H9 (cell line): Measurements from ENCODE around the gene SPATA3. TPM values are rescaled to one million over a fixed set of nuclear protein-coding genes. Genes with fewer than 3 reads are reported as not detected.

ENCODE experiments used
- DNase-seq: peaks from one replicate; pipeline ENCODE4 v3.0.0-alpha.2; 2017
- H2AFZ ChIP-seq: one replicate; pipeline ENCODE4 v1.6.1; 2013; ENCODE audit warnings: mild to moderate bottlenecking, low read length, control low read depth, moderate library complexity
- H2AK5ac ChIP-seq: 2 replicates; pipeline ENCODE4 v1.6.1; 2013; ENCODE audit warnings: low read length, control low read depth, mixed read lengths; ENCODE audit not compliant: insufficient read length
- H2BK120ac ChIP-seq: one replicate; pipeline ENCODE4 v1.6.1; 2013; ENCODE audit warnings: low read depth, mild to moderate bottlenecking, low read length, control low read depth, inconsistent platforms; ENCODE audit not compliant: poor library complexity, severe bottlenecking
- H2BK12ac ChIP-seq: 2 replicates; pipeline ENCODE4 v1.6.1; 2013; ENCODE audit warnings: low read length, control low read depth, mixed read lengths, low read depth; ENCODE audit not compliant: insufficient read length
- H2BK15ac ChIP-seq: 2 replicates; pipeline ENCODE4 v1.6.1; 2013; ENCODE audit warnings: low read depth, low read length, control low read depth
- H2BK20ac ChIP-seq: one replicate; pipeline ENCODE4 v1.6.1; 2013; ENCODE audit warnings: low read depth, mild to moderate bottlenecking, low read length, control low read depth, inconsistent platforms; ENCODE audit not compliant: poor library complexity, severe bottlenecking
- H2BK5ac ChIP-seq: 2 replicates; pipeline ENCODE4 v1.6.1; 2013; ENCODE audit warnings: low read length, control low read depth, mixed read lengths; ENCODE audit not compliant: insufficient read length
- H3K14ac ChIP-seq: 2 replicates; pipeline ENCODE4 v1.6.1; 2013; ENCODE audit warnings: low read length, control low read depth; ENCODE audit not compliant: insufficient read depth
- H3K18ac ChIP-seq: 2 replicates; pipeline ENCODE4 v1.6.1; 2013; ENCODE audit warnings: low read depth, mild to moderate bottlenecking, mixed read lengths, low read length, control low read depth; ENCODE audit not compliant: insufficient read length
- H3K23ac ChIP-seq: 2 replicates; pipeline ENCODE4 v1.6.1; 2013; ENCODE audit warnings: low read length, control low read depth, mixed read lengths, low read depth; ENCODE audit not compliant: insufficient read length
- H3K23me2 ChIP-seq: 2 replicates; pipeline ENCODE4 v1.6.1; 2013; ENCODE audit warnings: low read depth, mild to moderate bottlenecking, mixed read lengths, low read length, control low read depth; ENCODE audit not compliant: insufficient read length, poor library complexity, severe bottlenecking
- H3K27ac ChIP-seq: 2 replicates; pipeline ENCODE4 v1.5.1; 2013; ENCODE audit warnings: low read length, control low read depth, mixed read lengths, low read depth; ENCODE audit not compliant: insufficient read length
- H3K27me3 ChIP-seq: 2 replicates; pipeline ENCODE4 v1.6.1; 2013; ENCODE audit warnings: low read length, control low read depth, inconsistent platforms; ENCODE audit not compliant: insufficient read depth
- H3K4ac ChIP-seq: 2 replicates; pipeline ENCODE4 v1.6.1; 2013; ENCODE audit warnings: low read depth, mild to moderate bottlenecking, control low read depth, inconsistent platforms, low read length, moderate library complexity
- H3K4me1 ChIP-seq: 2 replicates; pipeline ENCODE4 v1.6.1; 2013; ENCODE audit warnings: low read length, control low read depth, inconsistent platforms; ENCODE audit not compliant: insufficient read depth
- H3K4me2 ChIP-seq: 2 replicates; pipeline ENCODE4 v1.6.1; 2013; ENCODE audit warnings: low read length, control low read depth, mixed read lengths; ENCODE audit not compliant: insufficient read length, insufficient read depth
- H3K56ac ChIP-seq: 2 replicates; pipeline ENCODE4 v1.6.1; 2013; ENCODE audit warnings: low read depth, mild to moderate bottlenecking, mixed read lengths, low read length, control low read depth; ENCODE audit not compliant: insufficient read length
- H3K79me1 ChIP-seq: 2 replicates; pipeline ENCODE4 v1.6.1; 2013; ENCODE audit warnings: low read depth, mild to moderate bottlenecking, moderate library complexity, low read length, control low read depth, inconsistent platforms; ENCODE audit not compliant: insufficient read depth, poor library complexity, severe bottlenecking
- H3K79me2 ChIP-seq: 2 replicates; pipeline ENCODE4 v1.6.1; 2013; ENCODE audit warnings: low read length, control low read depth, inconsistent platforms; ENCODE audit not compliant: insufficient read depth
- H3K9ac ChIP-seq: 2 replicates; pipeline ENCODE4 v1.6.1; 2013; ENCODE audit warnings: low read length, control low read depth, mixed read lengths; ENCODE audit not compliant: insufficient read length; ENCODE audit errors: extremely low read depth
- H3K9me3 ChIP-seq: one replicate; pipeline ENCODE4 v1.6.1; 2013; ENCODE audit warnings: low read depth, low read length, inconsistent platforms; ENCODE audit not compliant: control insufficient read depth
- H3T11ph ChIP-seq: one replicate; pipeline ENCODE4 v1.6.1; 2013; ENCODE audit warnings: mild to moderate bottlenecking, low read length, control low read depth, inconsistent platforms
- H4K20me1 ChIP-seq: one replicate; pipeline ENCODE4 v1.6.1; 2013; ENCODE audit not compliant: control insufficient read depth, insufficient read length, insufficient read depth
- H4K5ac ChIP-seq: 2 replicates; pipeline ENCODE4 v1.6.1; 2013; ENCODE audit warnings: low read depth, mild to moderate bottlenecking, mixed read lengths, low read length, control low read depth; ENCODE audit not compliant: insufficient read length
- H4K8ac ChIP-seq: replicated peaks from 2 replicates; pipeline ENCODE4 v1.6.1; 2013; ENCODE audit warnings: low read length, control low read depth, mixed read lengths, low read depth; ENCODE audit not compliant: insufficient read length
- H4K91ac ChIP-seq: 2 replicates; pipeline ENCODE4 v1.6.1; 2013; ENCODE audit warnings: low read depth, mild to moderate bottlenecking, moderate library complexity, mixed read lengths, low read length, control low read depth; ENCODE audit not compliant: insufficient read length
- H3K27ac Mint-ChIP-seq, 3 experiments: 2 replicates in 2 of 3; 3 replicates in 1 of 3; pipeline ENCODE4 v1.8.0; 2020 to 2021; ENCODE audit warnings: mixed read lengths in 3 of 3, mild to moderate bottlenecking in 1 of 3, moderate library complexity in 1 of 3
- H3K27me3 Mint-ChIP-seq: 2 replicates; pipeline ENCODE4 v1.8.0; 2021; ENCODE audit warnings: low read depth, mild to moderate bottlenecking, moderate library complexity, mixed read lengths
- H3K36me3 Mint-ChIP-seq, 3 experiments: 2 replicates in 2 of 3; 3 replicates in 1 of 3; pipeline ENCODE4 v1.8.0; 2020 to 2021; ENCODE audit warnings: low read depth in 3 of 3, mixed read lengths in 3 of 3; ENCODE audit not compliant: insufficient read depth in 1 of 3
- H3K4me1 Mint-ChIP-seq, 2 experiments: 2 replicates each; pipeline ENCODE4 v1.8.0; 2020; ENCODE audit warnings: mixed read lengths in 2 of 2
- H3K4me3 Mint-ChIP-seq, 2 experiments: 2 replicates in 1 of 2; 3 replicates in 1 of 2; pipeline ENCODE4 v1.8.0; 2020 to 2021; ENCODE audit warnings: mild to moderate bottlenecking in 2 of 2, mixed read lengths in 2 of 2, moderate library complexity in 1 of 2
- H3K9me3 Mint-ChIP-seq, 2 experiments: 2 replicates in 1 of 2; 3 replicates in 1 of 2; pipeline ENCODE4 v1.8.0; 2020; ENCODE audit warnings: mild to moderate bottlenecking in 2 of 2, mixed read lengths in 2 of 2, moderate library complexity in 1 of 2
- CTCF ChIP-seq: fragments of 200-600 bp; sonication (generic); conservative IDR thresholded peaks from 3 replicates; pipeline ENCODE4 v1.8.0; 2021; ENCODE audit warnings: antibody characterized with exemption, mild to moderate bottlenecking
- WGBS: extraction: QIAGEN DNeasy Blood & Tissue Kit; methylation state at CpG from one replicate; pipeline ENCODE4 v1.1.7; 2013; ENCODE audit warnings: missing lambda C conversion rate, low lambda C conversion rate, mixed read lengths; ENCODE audit not compliant: insufficient read length; ENCODE audit errors: extremely low coverage; 5-methylcytosine and 5-hydroxymethylcytosine counted together
- total RNA-seq: library from RNA; stranded (reverse); gene quantifications from 2 replicates; pipeline ENCODE4 v1.2.1, GENCODE V29; 2021

The SPATA3 gene
- total RNA-seq, 1 experiment from 2014 or later: not detected

GRCh38 chr2:231053846-231054245, 57.9 kb downstream of the SPATA3 start:
- no peaks in the 10 kb centered on the region for H3K79me1 ChIP-seq
- no peak overlapping the region for H3K4me2 ChIP-seq
- Mint-ChIP-seq H3K36me3 (no peaks in the 10 kb centered on the region; a peak in 1 of 7 replicates), H3K4me1 (peaks cover 20 to 28% of the 10 kb centered on the region in 2 experiments), H3K4me3 (no peak overlapping the region), H3K27ac (no peak overlapping the region; a peak in 1 of 7 replicates), H3K27me3 (peaks cover 58% of the 10 kb centered on the region), H3K9me3 (no peaks in the 10 kb centered on the region; a peak in 1 of 5 replicates)
- no peak overlapping the region for H2AFZ ChIP-seq
- H3K79me2 ChIP-seq: peaks cover 17% of the 10 kb centered on the region; the same call in 1 of the 2 replicates
- H2AK5ac ChIP-seq: no peak overlapping the region
- no peak overlapping the region for H4K91ac ChIP-seq
- no peak overlapping the region for H3K18ac ChIP-seq
- no peaks in the 10 kb centered on the region for H4K20me1 ChIP-seq
- H3K56ac ChIP-seq: no peak overlapping the region
- no peak overlapping the region for H2BK120ac ChIP-seq
- no peak overlapping the region for H2BK15ac ChIP-seq
- H3K4ac ChIP-seq: no peak overlapping the region
- H4K5ac ChIP-seq: no peak overlapping the region
- H2BK12ac ChIP-seq: no peak overlapping the region
- H3K14ac ChIP-seq: no peak overlapping the region
- no peaks in the 10 kb centered on the region for H3K4me1 ChIP-seq
- H3K23ac ChIP-seq: no peak overlapping the region
- peaks cover 6% of the 10 kb centered on the region for H3K23me2 ChIP-seq
- H3K9me3 ChIP-seq: no peaks in the 10 kb centered on the region
- no peak overlapping the region for H3K9ac ChIP-seq
- no peak overlapping the region for H4K8ac ChIP-seq
- H2BK20ac ChIP-seq: no peak overlapping the region
- peaks cover 1% of the 10 kb centered on the region; the same call in 1 of the 2 replicates for H3K27me3 ChIP-seq
- TF ChIP-seq CTCF: no peak
- no peak overlapping the region for H3K27ac ChIP-seq
- 100% methylated on average over 1 of the region's 6 CpGs for WGBS
- no peak overlapping the region for H2BK5ac ChIP-seq
- no peak overlapping the region for H3T11ph ChIP-seq
- DNase-seq: no peak
